ENCODE measurements around the gene RDH11. TPM values are rescaled to one million over a fixed set of nuclear protein-coding genes. Genes with fewer than 3 reads are reported as not detected.

Gene RDH11
- total RNA-seq, 1 experiment from 2014 or later: 125 TPM

DNA sequence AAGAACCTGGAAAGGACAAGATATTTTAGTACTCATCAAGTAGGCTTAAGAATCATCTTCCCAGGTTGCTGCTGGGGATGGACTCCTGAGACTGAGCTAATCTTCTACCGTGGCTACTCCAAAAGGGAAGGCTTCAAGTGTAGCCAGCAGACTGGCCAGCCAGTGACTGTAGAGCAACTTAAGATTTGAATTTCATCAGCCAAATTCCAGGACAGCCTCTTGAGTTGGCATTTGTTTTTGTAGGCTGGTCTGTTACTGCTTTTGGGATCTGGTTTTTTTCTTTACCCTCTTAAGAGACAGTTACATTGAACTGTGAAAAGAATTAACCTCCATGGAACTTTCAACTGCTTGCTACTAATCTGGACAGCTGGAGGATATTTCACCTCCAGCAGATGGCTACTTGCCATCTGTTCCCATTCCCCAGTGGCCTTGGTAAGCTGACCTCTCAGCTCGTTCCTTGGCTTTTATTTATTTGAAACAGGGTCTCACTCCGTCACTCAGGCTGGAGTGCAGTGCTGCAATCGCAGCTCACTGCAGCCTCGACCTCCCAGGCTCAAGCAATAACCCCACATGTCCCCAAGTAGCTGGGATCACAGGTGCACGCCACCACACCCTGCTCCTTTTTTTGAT, 41.8 kb downstream of the RDH11 start:
- ATAC-seq (no peak), DNase-seq (no peak)
- POLR2A ChIA-PET (ENCODE audit: unreplicated experiment): no interaction called here
- no peak overlapping the region for H3K9ac ChIP-seq (ENCODE audit: low read length)
- no peak overlapping the region for H3K27ac ChIP-seq (ENCODE audit: low read length)
- no peaks in the 10 kb centered on the region for H3F3A ChIP-seq (ENCODE audit: low read length, unreplicated experiment)
- H3K27me3 ChIP-seq (ENCODE audit: low read length): no peaks in the 10 kb centered on the region
- H2AFZ ChIP-seq (ENCODE audit: low read length): no peak overlapping the region
- H3K4me1 ChIP-seq (ENCODE audit: insufficient read depth, low read length): no peaks in the 10 kb centered on the region
- H3K9me3 ChIP-seq (ENCODE audit: low read length): no peaks in the 10 kb centered on the region
- H3K4me2 ChIP-seq (ENCODE audit: low read length): no peak overlapping the region
- intact Hi-C loops (cut with micrococcal nuclease): no loop called here
- CTCF ChIA-PET: interaction anchor here (0.6 kb wide), 1 partner anchor 52 kb away, joined by 5 read pairs; no protein-coding TSS in a partner anchor
- TF ChIP-seq, protein P1, sequence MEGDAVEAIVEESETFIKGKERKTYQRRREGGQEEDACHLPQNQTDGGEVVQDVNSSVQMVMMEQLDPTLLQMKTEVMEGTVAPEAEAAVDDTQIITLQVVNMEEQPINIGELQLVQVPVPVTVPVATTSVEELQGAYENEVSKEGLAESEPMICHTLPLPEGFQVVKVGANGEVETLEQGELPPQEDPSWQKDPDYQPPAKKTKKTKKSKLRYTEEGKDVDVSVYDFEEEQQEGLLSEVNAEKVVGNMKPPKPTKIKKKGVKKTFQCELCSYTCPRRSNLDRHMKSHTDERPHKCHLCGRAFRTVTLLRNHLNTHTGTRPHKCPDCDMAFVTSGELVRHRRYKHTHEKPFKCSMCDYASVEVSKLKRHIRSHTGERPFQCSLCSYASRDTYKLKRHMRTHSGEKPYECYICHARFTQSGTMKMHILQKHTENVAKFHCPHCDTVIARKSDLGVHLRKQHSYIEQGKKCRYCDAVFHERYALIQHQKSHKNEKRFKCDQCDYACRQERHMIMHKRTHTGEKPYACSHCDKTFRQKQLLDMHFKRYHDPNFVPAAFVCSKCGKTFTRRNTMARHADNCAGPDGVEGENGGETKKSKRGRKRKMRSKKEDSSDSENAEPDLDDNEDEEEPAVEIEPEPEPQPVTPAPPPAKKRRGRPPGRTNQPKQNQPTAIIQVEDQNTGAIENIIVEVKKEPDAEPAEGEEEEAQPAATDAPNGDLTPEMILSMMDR (conservative IDR thresholded peaks at IDR 0.05; ENCODE audit: low read depth, low read length): no peak
- TF ChIP-seq EZH2phosphoT487 (IDR thresholded peaks at IDR 0.05; ENCODE audit: borderline replicate concordance, low read length) (no peak), EZH2 (IDR thresholded peaks at IDR 0.05; ENCODE audit: low read length, unreplicated experiment) (no peak)
- no peaks in the 10 kb centered on the region for H3K9me2 ChIP-seq (replicated peaks; ENCODE audit: low read length)
- BruUV-seq (replicated peaks): no TSS peak
- H3K36me3 ChIP-seq (ENCODE audit: low read depth, low read length): peaks cover 59% of the 10 kb centered on the region
- H3K4me3 ChIP-seq (ENCODE audit: low read length): no peak overlapping the region
- no peaks in the 10 kb centered on the region for H3K79me2 ChIP-seq (ENCODE audit: low read length)
- H4K20me1 ChIP-seq (ENCODE audit: low read length): no peaks in the 10 kb centered on the region

DNA sequence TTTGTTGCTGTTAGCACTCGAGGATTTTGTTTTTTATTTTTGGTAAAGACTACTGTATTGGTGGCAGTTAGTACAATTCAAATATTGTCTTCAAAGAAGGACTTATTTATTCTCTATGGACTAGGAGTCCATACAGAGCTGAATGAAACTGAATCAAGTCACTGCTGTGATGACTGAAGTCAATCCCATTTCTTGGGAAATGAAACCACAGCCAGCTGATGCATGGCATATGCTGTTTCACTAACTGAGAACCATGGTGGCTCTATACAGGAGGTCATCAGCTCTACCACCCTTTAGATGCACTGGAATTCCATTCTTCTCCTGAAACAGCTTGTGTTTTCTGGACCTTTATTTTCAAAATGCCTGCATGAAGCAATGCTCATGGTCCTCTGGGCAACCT, 43.4 kb downstream of the RDH11 start:
- no peaks in the 10 kb centered on the region for H4K20me1 ChIP-seq (ENCODE audit: low read length)
- no peak overlapping the region for H3K4me3 ChIP-seq (ENCODE audit: low read length)
- CTCF ChIA-PET: interaction anchor here (0.6 kb wide), 1 partner anchor 18 kb away, joined by 13 read pairs; no protein-coding TSS in a partner anchor
- no peak for TF ChIP-seq EZH2phosphoT487 (IDR thresholded peaks at IDR 0.05; ENCODE audit: borderline replicate concordance, low read length)
- TF ChIP-seq, protein P1 (conservative IDR thresholded peaks at IDR 0.05; ENCODE audit: low read depth, low read length): no peak
- H3K79me2 ChIP-seq (ENCODE audit: low read length): no peaks in the 10 kb centered on the region
- BruUV-seq (replicated peaks): no TSS peak
- H3K9me2 ChIP-seq (replicated peaks; ENCODE audit: low read length): no peaks in the 10 kb centered on the region
- ATAC-seq (no peak), DNase-seq (no peak)
- H3F3A ChIP-seq (ENCODE audit: low read length, unreplicated experiment): no peaks in the 10 kb centered on the region
- no peak overlapping the region for H3K27ac ChIP-seq (ENCODE audit: low read length)
- H3K36me3 ChIP-seq (ENCODE audit: low read depth, low read length): peaks cover 59% of the 10 kb centered on the region
- H3K4me1 ChIP-seq (ENCODE audit: insufficient read depth, low read length): no peaks in the 10 kb centered on the region
- no peak overlapping the region for H2AFZ ChIP-seq (ENCODE audit: low read length)
- no peaks in the 10 kb centered on the region for H3K27me3 ChIP-seq (ENCODE audit: low read length)
- intact Hi-C loops (cut with micrococcal nuclease): no loop called here
- H3K9me3 ChIP-seq (ENCODE audit: low read length): no peaks in the 10 kb centered on the region
- no peak overlapping the region for H3K9ac ChIP-seq (ENCODE audit: low read length)
- POLR2A ChIA-PET (ENCODE audit: unreplicated experiment): no interaction called here
- H3K4me2 ChIP-seq (ENCODE audit: low read length): no peak overlapping the region

DNA sequence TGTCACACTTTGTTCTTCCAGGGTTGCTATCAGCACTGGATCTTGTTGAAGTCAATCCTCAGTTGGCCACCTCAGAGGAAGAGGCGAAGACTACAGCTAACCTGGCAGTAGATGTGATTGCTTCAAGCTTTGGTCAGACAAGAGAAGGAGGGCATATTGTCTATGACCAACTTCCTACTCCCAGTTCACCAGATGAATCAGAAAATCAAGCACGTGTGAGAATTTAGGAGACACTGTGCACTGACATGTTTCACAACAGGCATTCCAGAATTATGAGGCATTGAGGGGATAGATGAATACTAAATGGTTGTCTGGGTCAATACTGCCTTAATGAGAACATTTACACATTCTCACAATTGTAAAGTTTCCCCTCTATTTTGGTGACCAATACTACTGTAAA, 44.9 kb downstream of the RDH11 start:
- intact Hi-C loops (cut with micrococcal nuclease): no loop called here
- no peaks in the 10 kb centered on the region for H3K9me2 ChIP-seq (replicated peaks; ENCODE audit: low read length)
- H3K27ac ChIP-seq (ENCODE audit: low read length): no peak overlapping the region
- POLR2A ChIA-PET (ENCODE audit: unreplicated experiment): no interaction called here
- no peak overlapping the region for H2AFZ ChIP-seq (ENCODE audit: low read length)
- BruUV-seq (replicated peaks): TSS peak; percentile 11
- no peaks in the 10 kb centered on the region for H4K20me1 ChIP-seq (ENCODE audit: low read length)
- DNase-seq (no peak), ATAC-seq (no peak)
- H3K79me2 ChIP-seq (ENCODE audit: low read length): no peaks in the 10 kb centered on the region
- no peak overlapping the region for H3K4me2 ChIP-seq (ENCODE audit: low read length)
- no peak overlapping the region for H3K9ac ChIP-seq (ENCODE audit: low read length)
- no peaks in the 10 kb centered on the region for H3K27me3 ChIP-seq (ENCODE audit: low read length)
- H3K4me1 ChIP-seq (ENCODE audit: insufficient read depth, low read length): no peaks in the 10 kb centered on the region
- no peak overlapping the region for H3K4me3 ChIP-seq (ENCODE audit: low read length)
- H3K9me3 ChIP-seq (ENCODE audit: low read length): no peaks in the 10 kb centered on the region
- CTCF ChIA-PET: no interaction called here
- H3K36me3 ChIP-seq (ENCODE audit: low read depth, low read length): peaks cover 60% of the 10 kb centered on the region
- H3F3A ChIP-seq (ENCODE audit: low read length, unreplicated experiment): no peaks in the 10 kb centered on the region
- TF ChIP-seq EZH2 (IDR thresholded peaks at IDR 0.05; ENCODE audit: low read length, unreplicated experiment) (no peak), EZH2phosphoT487 (IDR thresholded peaks at IDR 0.05; ENCODE audit: borderline replicate concordance, low read length) (no peak)
- TF ChIP-seq, protein P1 (conservative IDR thresholded peaks at IDR 0.05; ENCODE audit: low read depth, low read length): no peak

Measured in PC-3 (cell line).